GM12872 (cell line): Measurements from ENCODE around the gene ACP4.

Experiments
- TF ChIP-seq, protein P1 (sequence below): IDR thresholded peaks from 3 replicates; pipeline ENCODE4 v1.5.1; 2011; ENCODE audit warnings: low read depth, mild to moderate bottlenecking, low read length, moderate library complexity; ENCODE audit not compliant: insufficient read depth

ACP4 gene, protein sequence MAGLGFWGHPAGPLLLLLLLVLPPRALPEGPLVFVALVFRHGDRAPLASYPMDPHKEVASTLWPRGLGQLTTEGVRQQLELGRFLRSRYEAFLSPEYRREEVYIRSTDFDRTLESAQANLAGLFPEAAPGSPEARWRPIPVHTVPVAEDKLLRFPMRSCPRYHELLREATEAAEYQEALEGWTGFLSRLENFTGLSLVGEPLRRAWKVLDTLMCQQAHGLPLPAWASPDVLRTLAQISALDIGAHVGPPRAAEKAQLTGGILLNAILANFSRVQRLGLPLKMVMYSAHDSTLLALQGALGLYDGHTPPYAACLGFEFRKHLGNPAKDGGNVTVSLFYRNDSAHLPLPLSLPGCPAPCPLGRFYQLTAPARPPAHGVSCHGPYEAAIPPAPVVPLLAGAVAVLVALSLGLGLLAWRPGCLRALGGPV

DNA sequence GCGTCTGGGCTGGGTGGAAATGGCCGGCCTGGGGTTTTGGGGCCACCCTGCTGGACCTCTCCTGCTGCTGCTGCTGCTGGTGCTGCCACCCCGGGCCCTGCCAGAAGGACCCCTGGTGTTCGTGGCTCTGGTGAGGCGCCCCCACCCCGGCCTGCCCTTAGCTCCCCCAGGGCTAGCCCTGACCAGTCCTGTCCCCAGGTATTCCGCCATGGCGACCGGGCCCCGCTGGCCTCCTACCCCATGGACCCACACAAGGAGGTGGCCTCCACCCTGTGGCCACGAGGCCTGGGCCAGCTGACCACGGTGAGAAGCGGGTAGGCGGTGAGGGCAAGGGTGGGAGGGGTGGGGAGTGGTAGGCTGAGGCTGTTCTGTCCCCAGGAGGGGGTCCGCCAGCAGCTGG lies at the start of gene ACP4:
ACP4 (plus strand) TSS at position 20 of the 400 bp plus-strand sequence; CDS start at position 20, 0 bp downstream.
- TF ChIP-seq, protein P1, sequence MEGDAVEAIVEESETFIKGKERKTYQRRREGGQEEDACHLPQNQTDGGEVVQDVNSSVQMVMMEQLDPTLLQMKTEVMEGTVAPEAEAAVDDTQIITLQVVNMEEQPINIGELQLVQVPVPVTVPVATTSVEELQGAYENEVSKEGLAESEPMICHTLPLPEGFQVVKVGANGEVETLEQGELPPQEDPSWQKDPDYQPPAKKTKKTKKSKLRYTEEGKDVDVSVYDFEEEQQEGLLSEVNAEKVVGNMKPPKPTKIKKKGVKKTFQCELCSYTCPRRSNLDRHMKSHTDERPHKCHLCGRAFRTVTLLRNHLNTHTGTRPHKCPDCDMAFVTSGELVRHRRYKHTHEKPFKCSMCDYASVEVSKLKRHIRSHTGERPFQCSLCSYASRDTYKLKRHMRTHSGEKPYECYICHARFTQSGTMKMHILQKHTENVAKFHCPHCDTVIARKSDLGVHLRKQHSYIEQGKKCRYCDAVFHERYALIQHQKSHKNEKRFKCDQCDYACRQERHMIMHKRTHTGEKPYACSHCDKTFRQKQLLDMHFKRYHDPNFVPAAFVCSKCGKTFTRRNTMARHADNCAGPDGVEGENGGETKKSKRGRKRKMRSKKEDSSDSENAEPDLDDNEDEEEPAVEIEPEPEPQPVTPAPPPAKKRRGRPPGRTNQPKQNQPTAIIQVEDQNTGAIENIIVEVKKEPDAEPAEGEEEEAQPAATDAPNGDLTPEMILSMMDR: no peak

DNA sequence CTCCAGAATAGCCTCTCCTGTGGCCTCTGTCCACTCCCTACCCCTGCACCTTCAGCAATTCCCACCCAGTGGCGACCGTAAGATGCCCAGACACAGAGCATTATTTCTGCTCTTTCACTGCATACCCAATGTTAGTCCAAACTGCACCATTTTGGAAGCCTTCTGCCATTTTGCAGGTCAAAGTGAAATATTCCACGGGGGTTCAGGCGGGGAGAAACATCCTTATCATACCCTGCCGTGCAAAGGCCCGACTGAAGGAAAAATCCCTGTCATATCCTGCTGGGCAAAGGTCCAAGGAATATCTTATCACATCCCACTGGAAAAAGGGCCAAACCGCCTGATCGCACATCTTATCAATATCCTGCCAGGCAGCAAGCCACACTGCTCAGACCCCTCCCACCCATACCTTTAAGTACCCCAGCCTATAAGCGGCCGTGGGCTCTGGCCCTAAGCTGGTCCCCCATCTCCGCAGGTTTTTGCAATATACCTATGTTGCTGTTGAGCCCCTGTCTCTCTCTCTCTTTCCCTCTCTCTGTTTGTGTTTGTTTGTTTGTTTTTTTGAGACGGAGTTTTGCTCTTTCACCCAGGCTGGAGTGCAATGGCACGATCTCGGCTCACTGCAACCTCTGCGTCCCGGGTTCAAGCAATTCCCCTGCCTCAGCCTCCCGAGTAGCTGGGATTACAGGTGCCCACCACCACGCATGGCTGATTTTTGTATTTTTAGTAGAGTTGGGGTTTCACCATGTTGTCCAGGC lies 48.9 kb upstream of the ACP4 start:
- TF ChIP-seq, protein P1: no peak

DNA sequence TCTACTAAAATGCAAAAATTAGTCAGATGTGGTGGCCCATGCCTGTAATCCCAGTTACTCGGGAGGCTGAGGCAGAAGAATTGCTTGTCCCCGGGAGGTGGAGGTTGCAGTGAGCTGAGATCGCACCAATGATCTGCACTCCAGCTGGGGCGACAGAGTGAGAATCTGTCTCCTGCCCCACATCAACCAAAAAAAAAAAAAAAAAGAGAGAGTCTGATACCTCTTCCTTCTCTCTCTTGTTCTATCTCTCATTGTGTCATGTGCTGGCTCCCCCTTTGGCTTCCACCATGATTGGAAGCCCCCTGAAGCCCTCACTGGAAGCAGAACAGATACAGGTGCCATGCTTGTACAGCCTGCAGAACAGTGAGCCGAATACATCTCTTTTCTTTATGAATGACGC lies 46.7 kb upstream of the ACP4 start:
- TF ChIP-seq, protein P1: no peak

DNA sequence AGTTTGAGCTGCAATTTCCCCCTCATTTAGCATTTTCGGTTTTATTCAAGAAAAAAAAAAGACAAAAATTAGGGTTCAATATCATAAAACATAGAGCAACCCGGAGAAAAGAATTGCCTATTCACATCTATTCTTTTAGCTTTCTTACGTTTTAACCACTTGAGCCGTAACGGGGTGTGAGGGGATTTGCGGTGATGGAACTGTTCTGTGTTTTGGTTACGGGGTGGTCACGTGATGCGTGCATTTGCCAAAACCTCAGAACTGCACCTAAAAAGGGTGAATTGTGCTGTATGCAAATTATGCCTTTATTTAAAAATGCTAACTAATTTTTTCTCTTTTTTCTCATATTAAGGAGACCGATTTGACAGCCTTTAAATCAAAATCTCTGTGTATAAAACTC lies 45.0 kb upstream of the ACP4 start:
- TF ChIP-seq, protein P1: no peak

DNA sequence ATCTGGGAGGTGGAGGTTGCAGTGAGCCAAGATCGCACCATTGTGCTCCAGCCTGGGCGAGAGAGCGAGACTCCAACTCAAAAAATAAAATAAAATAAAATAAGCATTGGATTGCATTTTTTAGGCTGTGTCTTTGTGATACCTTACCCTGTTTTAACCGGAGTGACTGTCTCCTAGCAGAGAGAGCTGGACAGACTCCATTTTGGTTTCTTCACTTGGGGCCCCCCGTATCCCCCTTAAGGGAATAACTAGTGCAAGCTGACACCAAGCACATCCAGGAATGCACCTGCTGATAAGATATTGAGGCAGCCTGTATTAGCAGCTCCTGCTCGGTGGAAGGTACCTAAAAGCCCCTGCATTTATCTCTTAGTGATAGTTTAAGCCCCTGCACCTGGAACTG lies 40.7 kb upstream of the ACP4 start:
- TF ChIP-seq, protein P1: no peak

DNA sequence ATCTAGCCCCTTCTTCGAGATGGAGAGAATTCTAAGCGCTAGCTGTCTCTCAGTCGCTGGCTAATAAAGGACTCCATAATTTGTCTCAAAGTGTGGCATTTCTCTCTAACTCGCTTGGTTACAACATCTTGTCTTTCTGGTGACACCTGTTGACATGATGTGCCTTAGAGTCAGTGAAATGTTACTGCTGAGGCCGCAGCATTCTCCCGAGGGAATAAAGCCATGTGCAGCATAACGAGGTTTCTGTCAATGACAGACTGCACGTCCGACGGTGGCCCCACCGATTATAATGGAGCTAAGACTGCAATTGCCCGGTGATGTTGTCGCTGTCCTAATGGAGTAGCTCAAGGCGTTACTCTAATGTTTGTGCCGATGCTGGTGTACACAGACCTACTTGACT lies 40.2 kb upstream of the ACP4 start:
- TF ChIP-seq, protein P1: no peak

DNA sequence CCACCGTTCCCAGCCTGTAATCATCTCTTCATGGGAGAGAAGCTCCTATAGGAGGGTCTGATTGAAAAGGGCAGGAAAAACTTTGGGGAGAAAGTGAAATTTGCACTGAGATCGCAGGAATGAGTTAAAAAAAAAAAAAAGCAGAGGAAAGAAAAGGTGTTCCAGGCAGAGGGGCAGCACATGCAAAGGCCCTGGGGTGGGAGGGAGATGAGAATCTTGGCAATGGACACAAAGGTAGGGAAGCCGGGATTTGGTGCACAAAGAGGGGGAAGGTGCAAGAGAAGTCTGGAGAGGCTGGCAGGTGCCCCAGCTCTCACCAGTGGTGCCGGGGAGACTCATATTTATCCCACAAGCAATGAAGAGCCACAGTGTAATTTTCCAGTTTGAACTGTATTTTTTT lies 36.3 kb upstream of the ACP4 start:
- TF ChIP-seq, protein P1: no peak
